ENCODE results near the gene OR4M1.
"Not testable (repeated sequence)": the region's sequence is repeated elsewhere in the genome, so short reads cannot be mapped to it uniquely, and the experiment has no call there.

DNA sequence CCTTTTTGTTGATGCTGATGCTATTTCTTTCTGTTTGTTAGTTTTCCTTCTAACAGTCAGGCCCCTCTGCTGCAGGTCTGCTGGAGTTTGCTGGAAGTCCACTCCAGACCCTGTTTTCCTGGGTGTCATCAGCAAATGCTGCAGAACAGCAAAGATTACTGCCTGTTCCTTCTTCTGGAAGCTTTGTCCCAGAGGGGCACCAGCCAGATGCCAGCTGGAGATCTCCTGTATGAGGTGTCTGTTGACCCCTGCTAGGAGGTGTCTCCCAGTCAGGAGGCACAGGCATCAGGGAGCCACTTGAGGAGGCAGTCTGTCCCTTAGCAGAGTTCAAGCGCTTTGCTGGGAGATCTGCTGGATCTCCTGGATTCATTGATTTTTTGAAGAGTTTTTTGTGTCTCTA is 46.6 kb downstream of the OR4M1 start:
- not testable (repeated sequence) for TF ChIP-seq EZH2 (IDR thresholded peaks at IDR 0.05; ENCODE audit: low read length, missing control alignments); CTCF (conservative IDR thresholded peaks at IDR 0.05 in 1 of 2, IDR thresholded peaks at IDR 0.05 in 1 of 2; ENCODE audit: low read depth in 1 of 2, low read length in 2 of 2)

Measured in fibroblast of lung (primary cell).